ENCODE results near the gene CAPN1. TPM values are rescaled to one million over a fixed set of nuclear protein-coding genes. Genes with fewer than 3 reads are reported as not detected.

Gene CAPN1
- total RNA-seq, 2 experiments from 2014 or later: 170 to 179 TPM

- peaks cover 18% of the 10 kb centered on the region for H3K36me3 Mint-ChIP-seq (ENCODE audit: low read depth)
- peaks cover under 1% of the 10 kb centered on the region for H3K27me3 Mint-ChIP-seq (ENCODE audit: low read depth)
- H3K4me3 Mint-ChIP-seq: peak overlapping the region; percentile 92
- ChIA-PET CTCF (interaction anchor here (1.3 to 3.7 kb wide), 5 partner anchors 22 to 132 kb away, joined by 3 to 39 read pairs (median 5); partner anchors contain the start of genes TM7SF2 and ZNHIT2), POLR2A (interaction anchor here (0.7 to 1.2 kb wide), 3 partner anchors 15 to 79 kb away, joined by 3 to 6 read pairs (median 4); partner anchors contain the start of genes POLA2 and SYVN1)
- H3K9me3 Mint-ChIP-seq (ENCODE audit: insufficient read depth): no peaks in the 10 kb centered on the region
- no peak overlapping the region for H3K27ac Mint-ChIP-seq
- ATAC-seq (no peak), DNase-seq (no peak)
- peaks cover 16% of the 10 kb centered on the region for H3K4me1 Mint-ChIP-seq (ENCODE audit: low read depth)
Measured at GRCh38 chr11:65183201-65183891, 1.6 kb downstream of the CAPN1 start.

- H3K27me3 Mint-ChIP-seq (ENCODE audit: low read depth): no peaks in the 10 kb centered on the region
- H3K9me3 Mint-ChIP-seq (ENCODE audit: insufficient read depth): no peaks in the 10 kb centered on the region
- no peak overlapping the region for H3K4me3 Mint-ChIP-seq
- CTCF ChIA-PET: no interaction called here
- ATAC-seq (no peak), DNase-seq (no peak)
- no peak overlapping the region for H3K27ac Mint-ChIP-seq
- POLR2A ChIA-PET: no interaction called here
- peaks cover 16% of the 10 kb centered on the region for H3K4me1 Mint-ChIP-seq (ENCODE audit: low read depth)
- H3K36me3 Mint-ChIP-seq (ENCODE audit: low read depth): peaks cover 24% of the 10 kb centered on the region
Measured at GRCh38 chr11:65184146-65184545, 2.4 kb downstream of the CAPN1 start.

GRCh38 chr11:65185171-65185570 lies 3.4 kb downstream of the CAPN1 start:
- no peak overlapping the region for H3K4me3 Mint-ChIP-seq
- H3K36me3 Mint-ChIP-seq (ENCODE audit: low read depth): peaks cover 34% of the 10 kb centered on the region
- CTCF ChIA-PET: no interaction called here
- H3K9me3 Mint-ChIP-seq (ENCODE audit: insufficient read depth): no peaks in the 10 kb centered on the region
- no peaks in the 10 kb centered on the region for H3K27me3 Mint-ChIP-seq (ENCODE audit: low read depth)
- ATAC-seq (no peak), DNase-seq (no peak)
- H3K27ac Mint-ChIP-seq: no peak overlapping the region
- POLR2A ChIA-PET: no interaction called here
- peaks cover 16% of the 10 kb centered on the region for H3K4me1 Mint-ChIP-seq (ENCODE audit: low read depth)

- no peak for ATAC-seq
- H3K4me1 Mint-ChIP-seq (ENCODE audit: low read depth): peaks cover 12% of the 10 kb centered on the region
- no peak overlapping the region for H3K27ac Mint-ChIP-seq
- H3K9me3 Mint-ChIP-seq (ENCODE audit: insufficient read depth): no peaks in the 10 kb centered on the region
- DNase-seq: no peak
- H3K27me3 Mint-ChIP-seq (ENCODE audit: low read depth): no peaks in the 10 kb centered on the region
- CTCF ChIA-PET: no interaction called here
- POLR2A ChIA-PET: interaction anchor here (0.6 kb wide), 1 partner anchor 64 kb away, joined by 7 read pairs; no protein-coding TSS in a partner anchor
- peaks cover 41% of the 10 kb centered on the region for H3K36me3 Mint-ChIP-seq (ENCODE audit: low read depth)
- H3K4me3 Mint-ChIP-seq: no peak overlapping the region
Measured at GRCh38 chr11:65185869-65186341, 4.2 kb downstream of the CAPN1 start.

- no peaks in the 10 kb centered on the region for H3K9me3 Mint-ChIP-seq (ENCODE audit: insufficient read depth)
- ChIA-PET POLR2A (no interaction called here), CTCF (no interaction called here)
- H3K4me3 Mint-ChIP-seq: no peak overlapping the region
- DNase-seq: no peak
- H3K36me3 Mint-ChIP-seq (ENCODE audit: low read depth): peaks cover 46% of the 10 kb centered on the region
- peaks cover 12% of the 10 kb centered on the region for H3K4me1 Mint-ChIP-seq (ENCODE audit: low read depth)
- H3K27ac Mint-ChIP-seq: no peak overlapping the region
- no peaks in the 10 kb centered on the region for H3K27me3 Mint-ChIP-seq (ENCODE audit: low read depth)
- ATAC-seq: no peak
Measured at GRCh38 chr11:65186701-65187100, 5.0 kb downstream of the CAPN1 start.

- ChIA-PET POLR2A (no interaction called here), CTCF (no interaction called here)
- H3K27ac Mint-ChIP-seq: no peak overlapping the region
Measured at GRCh38 chr11:65187146-65187675, 5.5 kb downstream of the CAPN1 start.

GRCh38 chr11:65187971-65188461 lies 6.3 kb downstream of the CAPN1 start:
- no peak overlapping the region for H3K27ac Mint-ChIP-seq
- no peak overlapping the region for H3K4me3 Mint-ChIP-seq
- no peaks in the 10 kb centered on the region for H3K9me3 Mint-ChIP-seq (ENCODE audit: insufficient read depth)
- no peak for DNase-seq
- peaks cover 7% of the 10 kb centered on the region for H3K4me1 Mint-ChIP-seq (ENCODE audit: low read depth)
- ChIA-PET CTCF (no interaction called here), POLR2A (no interaction called here)
- no peak for ATAC-seq
- peaks cover 49% of the 10 kb centered on the region for H3K36me3 Mint-ChIP-seq (ENCODE audit: low read depth)
- H3K27me3 Mint-ChIP-seq (ENCODE audit: low read depth): no peaks in the 10 kb centered on the region

More at GRCh38 chr11:65187146-65187675, 5.5 kb downstream of the CAPN1 start:
- Mint-ChIP-seq H3K4me1 (ENCODE audit: low read depth) (peaks cover 12% of the 10 kb centered on the region), H3K4me3 (no peak overlapping the region), H3K36me3 (ENCODE audit: low read depth) (peaks cover 47% of the 10 kb centered on the region), H3K27me3 (ENCODE audit: low read depth) (no peaks in the 10 kb centered on the region), H3K9me3 (ENCODE audit: insufficient read depth) (no peaks in the 10 kb centered on the region)
- no peak for ATAC-seq
- DNase-seq: no peak

- no peak for DNase-seq
- no peaks in the 10 kb centered on the region for H3K27me3 Mint-ChIP-seq (ENCODE audit: low read depth)
- no peak overlapping the region for H3K4me3 Mint-ChIP-seq
- CTCF ChIA-PET: no interaction called here
- peaks cover 4% of the 10 kb centered on the region for H3K4me1 Mint-ChIP-seq (ENCODE audit: low read depth)
- H3K27ac Mint-ChIP-seq: no peak overlapping the region
- ATAC-seq: no peak
- H3K36me3 Mint-ChIP-seq (ENCODE audit: low read depth): peaks cover 52% of the 10 kb centered on the region
- POLR2A ChIA-PET: no interaction called here
- H3K9me3 Mint-ChIP-seq (ENCODE audit: insufficient read depth): no peaks in the 10 kb centered on the region
Measured at GRCh38 chr11:65188486-65188885, 6.8 kb downstream of the CAPN1 start.

GRCh38 chr11:65189191-65189590 lies 7.5 kb downstream of the CAPN1 start:
- no peak for DNase-seq
- H3K9me3 Mint-ChIP-seq (ENCODE audit: insufficient read depth): no peaks in the 10 kb centered on the region
- ChIA-PET POLR2A (no interaction called here), CTCF (no interaction called here)
- H3K27me3 Mint-ChIP-seq (ENCODE audit: low read depth): no peaks in the 10 kb centered on the region
- H3K27ac Mint-ChIP-seq: no peak overlapping the region
- H3K4me1 Mint-ChIP-seq (ENCODE audit: low read depth): no peaks in the 10 kb centered on the region
- ATAC-seq: no peak
- H3K36me3 Mint-ChIP-seq (ENCODE audit: low read depth): peaks cover 48% of the 10 kb centered on the region
- H3K4me3 Mint-ChIP-seq: no peak overlapping the region

- Mint-ChIP-seq H3K9me3 (ENCODE audit: insufficient read depth) (no peaks in the 10 kb centered on the region), H3K36me3 (ENCODE audit: low read depth) (peaks cover 46% of the 10 kb centered on the region), H3K27me3 (ENCODE audit: low read depth) (no peaks in the 10 kb centered on the region), H3K4me3 (no peak overlapping the region), H3K4me1 (ENCODE audit: low read depth) (no peaks in the 10 kb centered on the region), H3K27ac (no peak overlapping the region)
- POLR2A ChIA-PET: no interaction called here
- CTCF ChIA-PET: interaction anchor here (1.0 kb wide), 1 partner anchor 56 kb away, joined by 3 read pairs; no protein-coding TSS in a partner anchor
- ATAC-seq: no peak
- DNase-seq: no peak
Measured at GRCh38 chr11:65194564-65194963, 12.8 kb downstream of the CAPN1 start.

- peaks cover 7% of the 10 kb centered on the region for H3K4me1 Mint-ChIP-seq (ENCODE audit: low read depth)
- ATAC-seq (no peak), DNase-seq (no peak)
- H3K27ac Mint-ChIP-seq: no peak overlapping the region
- H3K36me3 Mint-ChIP-seq (ENCODE audit: low read depth): peaks cover 26% of the 10 kb centered on the region
- ChIA-PET CTCF (interaction anchor here (0.6 to 2.7 kb wide), 9 partner anchors 19 to 127 kb away, joined by 3 to 9 read pairs (median 4); partner anchors contain the start of gene CDC42EP2), POLR2A (no interaction called here)
- no peaks in the 10 kb centered on the region for H3K9me3 Mint-ChIP-seq (ENCODE audit: insufficient read depth)
- H3K27me3 Mint-ChIP-seq (ENCODE audit: low read depth): no peaks in the 10 kb centered on the region
- H3K4me3 Mint-ChIP-seq: no peak overlapping the region
Measured at GRCh38 chr11:65204143-65204542, 22.4 kb downstream of the CAPN1 start.

Measured in activated CD8-positive, alpha-beta T cell treated with anti-CD3 and anti-CD28 coated beads, Interleukin-2, amount 10 ng/mL, durations not matched to agents 7 days and 5 days (primary cell).